OCI-LY1 (cell line): ENCODE results near the gene FBXO30.

Experiments used
- CTCF ChIP-seq: fragments of 200-600 bp; sonication (generic), shearing (Covaris generic); IDR thresholded peaks from 2 replicates; pipeline ENCODE4 v1.5.1; 2017; ENCODE audit warnings: mild to moderate bottlenecking, antibody characterized with exemption, low read length, moderate library complexity, mixed read lengths
- EZH2 ChIP-seq: fragments of 200-600 bp; sonication (generic), shearing (Covaris generic); IDR thresholded peaks from 2 replicates; pipeline ENCODE4 v1.8.0; 2017; ENCODE audit warnings: borderline replicate concordance, mixed run types, mild to moderate bottlenecking, antibody characterized with exemption, low read length, moderate library complexity, mixed read lengths

- TF ChIP-seq CTCF, result no peak
- TF ChIP-seq EZH2, result no peak
Measured at GRCh38 chr6:145809211-145809610, 5.4 kb downstream of the FBXO30 start.
